ENCODE results near the gene TFAP2D.
A peak's percentile ranks its signal among the peaks of the same experiment; 100 is the strongest.

The TFAP2D gene

DNA sequence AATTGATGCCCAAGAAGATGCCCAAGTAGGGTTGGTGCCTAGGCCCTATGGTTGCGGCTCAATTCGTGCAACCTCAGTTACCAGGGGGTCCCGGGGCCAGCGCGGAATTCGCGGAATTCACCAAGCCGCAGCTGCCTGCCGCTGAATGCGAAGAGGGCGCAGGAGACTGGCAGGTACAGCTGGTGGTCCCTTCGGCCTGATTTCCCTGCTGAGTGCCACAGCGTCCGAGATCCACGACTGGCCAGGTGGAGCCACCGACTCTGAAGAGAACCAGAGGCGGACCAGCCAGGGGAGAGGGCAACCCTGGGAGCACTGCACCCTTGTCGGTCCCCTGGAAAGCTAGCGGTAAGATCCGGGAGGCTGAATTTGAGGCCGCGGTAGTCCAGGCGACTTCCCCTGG lies 6.8 kb upstream of the TFAP2D start (continued):
- TF ChIP-seq, protein P1, sequence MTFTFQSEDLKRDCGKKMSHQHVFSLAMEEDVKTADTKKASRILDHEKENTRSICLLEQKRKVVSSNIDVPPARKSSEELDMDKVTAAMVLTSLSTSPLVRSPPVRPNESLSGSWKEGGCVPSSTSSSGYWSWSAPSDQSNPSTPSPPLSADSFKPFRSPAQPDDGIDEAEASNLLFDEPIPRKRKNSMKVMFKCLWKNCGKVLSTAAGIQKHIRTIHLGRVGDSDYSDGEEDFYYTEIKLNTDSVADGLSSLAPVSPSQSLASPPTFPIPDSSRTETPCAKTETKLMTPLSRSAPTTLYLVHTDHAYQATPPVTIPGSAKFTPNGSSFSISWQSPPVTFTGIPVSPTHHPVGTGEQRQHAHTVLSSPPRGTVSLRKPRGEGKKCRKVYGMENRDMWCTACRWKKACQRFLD (tag by site-specific recombination; IDR thresholded peaks at IDR 0.05), result no peak
- no peak for TF ChIP-seq GLIS2 (tag by site-specific recombination; IDR thresholded peaks at IDR 0.05)
- no peak for TF ChIP-seq ZNF600 (tag by site-specific recombination; IDR thresholded peaks at IDR 0.05)
- TF ChIP-seq SETDB1 (IDR thresholded peaks at IDR 0.05; ENCODE audit: insufficient read length, low read length), result no peak

DNA sequence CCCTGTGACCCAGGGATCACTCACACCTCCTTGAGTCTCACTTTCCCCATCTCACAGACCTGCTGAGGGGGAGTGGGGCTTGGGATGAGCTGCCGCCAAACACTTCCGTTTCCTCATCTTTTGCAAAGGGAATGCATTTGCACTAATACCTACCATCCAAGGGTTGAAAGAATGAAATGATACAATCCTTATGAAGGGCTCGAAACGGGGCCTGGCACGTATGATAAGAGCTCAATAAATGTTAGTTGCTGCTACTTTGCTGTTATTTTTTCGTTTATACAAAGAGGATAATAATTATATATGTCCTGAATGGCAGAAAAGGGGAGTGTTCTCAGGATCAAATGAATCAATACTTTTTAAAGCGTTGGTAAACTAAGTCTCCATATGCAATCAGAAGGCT lies 6.1 kb upstream of the TFAP2D start:
- no peak overlapping the region for H3K4me3 ChIP-seq (ENCODE audit: low read depth, low read length)
- H3K27ac ChIP-seq (ENCODE audit: extremely low read depth, low read depth, low read length), result no peak overlapping the region
- ChIA-PET POLR2A (no interaction called here), CTCF (no interaction called here)
- TF ChIP-seq ZNF221 (tag by site-specific recombination; IDR thresholded peaks at IDR 0.05; ENCODE audit: borderline replicate concordance) (no peak), ZNF768 (tag by site-specific recombination; IDR thresholded peaks at IDR 0.05) (no peak), ZNF791 (tag by site-specific recombination; IDR thresholded peaks at IDR 0.05) (no peak), ZNF16 (tag by site-specific recombination; IDR thresholded peaks at IDR 0.05; ENCODE audit: low read depth) (no peak), ZNF830 (tag by site-specific recombination; IDR thresholded peaks at IDR 0.05; ENCODE audit: low read depth) (no peak), ZNF776 (tag by site-specific recombination; IDR thresholded peaks at IDR 0.05; ENCODE audit: borderline replicate concordance) (no peak), ZNF837 (tag by site-specific recombination; IDR thresholded peaks at IDR 0.05) (no peak), ZNF707 (tag by site-specific recombination; IDR thresholded peaks at IDR 0.05) (no peak), ZNF561 (tag by site-specific recombination; IDR thresholded peaks at IDR 0.05; ENCODE audit: borderline replicate concordance) (no peak)
- TF ChIP-seq, protein P2, sequence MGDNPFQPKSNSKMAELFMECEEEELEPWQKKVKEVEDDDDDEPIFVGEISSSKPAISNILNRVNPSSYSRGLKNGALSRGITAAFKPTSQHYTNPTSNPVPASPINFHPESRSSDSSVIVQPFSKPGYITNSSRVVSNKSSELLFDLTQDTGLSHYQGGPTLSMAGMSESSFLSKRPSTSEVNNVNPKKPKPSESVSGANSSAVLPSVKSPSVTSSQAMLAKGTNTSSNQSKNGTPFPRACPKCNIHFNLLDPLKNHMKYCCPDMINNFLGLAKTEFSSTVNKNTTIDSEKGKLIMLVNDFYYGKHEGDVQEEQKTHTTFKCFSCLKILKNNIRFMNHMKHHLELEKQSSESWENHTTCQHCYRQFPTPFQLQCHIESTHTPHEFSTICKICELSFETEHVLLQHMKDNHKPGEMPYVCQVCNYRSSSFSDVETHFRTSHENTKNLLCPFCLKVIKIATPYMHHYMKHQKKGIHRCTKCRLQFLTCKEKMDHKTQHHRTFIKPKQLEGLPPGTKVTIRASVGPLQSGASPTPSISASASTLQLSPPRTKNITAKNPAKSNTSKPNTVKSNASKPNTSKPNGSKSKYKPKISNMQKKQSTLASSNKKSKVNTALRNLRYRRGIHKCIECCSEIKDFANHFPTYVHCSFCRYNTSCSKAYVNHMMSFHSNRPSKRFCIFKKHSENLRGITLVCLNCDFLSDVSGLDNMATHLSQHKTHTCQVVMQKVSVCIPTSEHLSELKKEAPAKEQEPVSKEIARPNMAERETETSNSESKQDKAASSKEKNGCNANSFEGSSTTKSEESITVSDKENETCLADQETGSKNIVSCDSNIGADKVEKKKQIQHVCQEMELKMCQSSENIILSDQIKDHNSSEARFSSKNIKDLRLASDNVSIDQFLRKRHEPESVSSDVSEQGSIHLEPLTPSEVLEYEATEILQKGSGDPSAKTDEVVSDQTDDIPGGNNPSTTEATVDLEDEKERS (tag by site-specific recombination; IDR thresholded peaks at IDR 0.05), result no peak
- TF ChIP-seq, protein P3, sequence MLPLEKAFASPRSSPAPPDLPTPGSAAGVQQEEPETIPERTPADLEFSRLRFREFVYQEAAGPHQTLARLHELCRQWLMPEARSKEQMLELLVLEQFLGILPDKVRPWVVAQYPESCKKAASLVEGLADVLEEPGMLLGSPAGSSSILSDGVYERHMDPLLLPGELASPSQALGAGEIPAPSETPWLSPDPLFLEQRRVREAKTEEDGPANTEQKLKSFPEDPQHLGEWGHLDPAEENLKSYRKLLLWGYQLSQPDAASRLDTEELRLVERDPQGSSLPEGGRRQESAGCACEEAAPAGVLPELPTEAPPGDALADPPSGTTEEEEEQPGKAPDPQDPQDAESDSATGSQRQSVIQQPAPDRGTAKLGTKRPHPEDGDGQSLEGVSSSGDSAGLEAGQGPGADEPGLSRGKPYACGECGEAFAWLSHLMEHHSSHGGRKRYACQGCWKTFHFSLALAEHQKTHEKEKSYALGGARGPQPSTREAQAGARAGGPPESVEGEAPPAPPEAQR (tag by site-specific recombination; IDR thresholded peaks at IDR 0.05), result no peak
- no peaks in the 10 kb centered on the region for H3K4me1 ChIP-seq (ENCODE audit: control insufficient read depth, insufficient read depth, low read length)
- no peaks in the 10 kb centered on the region for H3K9me3 ChIP-seq (ENCODE audit: control insufficient read depth, insufficient read depth, low read depth, low read length)
- H3K36me3 ChIP-seq (ENCODE audit: control insufficient read depth in 2 of 2, insufficient read depth in 1 of 2, low read length in 2 of 2), result no peaks in the 10 kb centered on the region

DNA sequence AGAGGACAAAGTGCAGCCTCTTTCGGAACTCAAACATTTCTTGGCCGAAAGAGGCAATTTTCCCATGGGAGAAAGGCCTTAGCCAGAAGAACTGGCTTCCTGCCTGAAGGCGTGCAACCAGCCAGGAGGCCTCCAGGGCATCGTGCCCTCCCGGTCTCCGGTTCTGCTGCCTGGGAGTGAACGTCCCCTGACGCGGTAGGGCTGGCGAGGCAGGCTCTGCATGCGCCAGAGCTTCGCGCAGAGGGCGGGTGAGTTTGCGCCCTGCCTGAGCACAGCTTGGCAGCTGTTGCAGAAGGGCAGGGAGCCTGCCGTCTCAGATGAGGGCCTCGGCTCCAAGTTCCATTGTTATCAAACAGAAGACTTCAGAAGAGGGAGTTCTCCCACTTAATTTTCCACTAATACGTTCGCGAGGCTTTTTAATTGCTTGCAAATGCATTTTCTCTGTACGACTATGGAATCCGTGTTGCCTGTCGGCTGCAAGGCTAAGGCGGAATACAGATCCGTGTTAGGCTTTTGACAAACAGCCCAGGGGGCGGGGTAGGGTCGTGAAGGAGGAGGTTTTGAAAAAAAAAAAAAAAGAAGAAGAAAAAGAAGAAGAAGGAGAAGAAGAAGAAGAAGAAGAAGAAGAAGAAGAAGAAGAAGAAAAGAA lies 5.5 kb upstream of the TFAP2D start:
- no peaks in the 10 kb centered on the region for H3K4me1 ChIP-seq (ENCODE audit: control insufficient read depth, insufficient read depth, low read length)
- no peaks in the 10 kb centered on the region for H3K36me3 ChIP-seq (ENCODE audit: control insufficient read depth in 2 of 2, insufficient read depth in 1 of 2, low read length in 2 of 2)
- H3K9me3 ChIP-seq (ENCODE audit: control insufficient read depth, insufficient read depth, low read depth, low read length), result no peaks in the 10 kb centered on the region
- no peak overlapping the region for H3K4me3 ChIP-seq (ENCODE audit: low read depth, low read length)
- ChIA-PET CTCF (no interaction called here), POLR2A (no interaction called here)
- no peak for TF ChIP-seq ZNF214 (tag by site-specific recombination; IDR thresholded peaks at IDR 0.05; ENCODE audit: borderline replicate concordance)
- TF ChIP-seq ZNF175 (tag by site-specific recombination; IDR thresholded peaks at IDR 0.05), result no peak
- TF ChIP-seq, protein P4, sequence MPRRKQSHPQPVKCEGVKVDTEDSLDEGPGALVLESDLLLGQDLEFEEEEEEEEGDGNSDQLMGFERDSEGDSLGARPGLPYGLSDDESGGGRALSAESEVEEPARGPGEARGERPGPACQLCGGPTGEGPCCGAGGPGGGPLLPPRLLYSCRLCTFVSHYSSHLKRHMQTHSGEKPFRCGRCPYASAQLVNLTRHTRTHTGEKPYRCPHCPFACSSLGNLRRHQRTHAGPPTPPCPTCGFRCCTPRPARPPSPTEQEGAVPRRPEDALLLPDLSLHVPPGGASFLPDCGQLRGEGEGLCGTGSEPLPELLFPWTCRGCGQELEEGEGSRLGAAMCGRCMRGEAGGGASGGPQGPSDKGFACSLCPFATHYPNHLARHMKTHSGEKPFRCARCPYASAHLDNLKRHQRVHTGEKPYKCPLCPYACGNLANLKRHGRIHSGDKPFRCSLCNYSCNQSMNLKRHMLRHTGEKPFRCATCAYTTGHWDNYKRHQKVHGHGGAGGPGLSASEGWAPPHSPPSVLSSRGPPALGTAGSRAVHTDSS (tag by site-specific recombination; IDR thresholded peaks at IDR 0.05), result peak; percentile 20; the same call in 1 of the 2 replicates
- no peak overlapping the region for H3K27ac ChIP-seq (ENCODE audit: extremely low read depth, low read depth, low read length)
